ENCODE measurements around the gene TRABD.
"Not testable (repeated sequence)": the region's sequence is repeated elsewhere in the genome, so short reads cannot be mapped to it uniquely, and the experiment has no call there.

TRABD gene

DNA sequence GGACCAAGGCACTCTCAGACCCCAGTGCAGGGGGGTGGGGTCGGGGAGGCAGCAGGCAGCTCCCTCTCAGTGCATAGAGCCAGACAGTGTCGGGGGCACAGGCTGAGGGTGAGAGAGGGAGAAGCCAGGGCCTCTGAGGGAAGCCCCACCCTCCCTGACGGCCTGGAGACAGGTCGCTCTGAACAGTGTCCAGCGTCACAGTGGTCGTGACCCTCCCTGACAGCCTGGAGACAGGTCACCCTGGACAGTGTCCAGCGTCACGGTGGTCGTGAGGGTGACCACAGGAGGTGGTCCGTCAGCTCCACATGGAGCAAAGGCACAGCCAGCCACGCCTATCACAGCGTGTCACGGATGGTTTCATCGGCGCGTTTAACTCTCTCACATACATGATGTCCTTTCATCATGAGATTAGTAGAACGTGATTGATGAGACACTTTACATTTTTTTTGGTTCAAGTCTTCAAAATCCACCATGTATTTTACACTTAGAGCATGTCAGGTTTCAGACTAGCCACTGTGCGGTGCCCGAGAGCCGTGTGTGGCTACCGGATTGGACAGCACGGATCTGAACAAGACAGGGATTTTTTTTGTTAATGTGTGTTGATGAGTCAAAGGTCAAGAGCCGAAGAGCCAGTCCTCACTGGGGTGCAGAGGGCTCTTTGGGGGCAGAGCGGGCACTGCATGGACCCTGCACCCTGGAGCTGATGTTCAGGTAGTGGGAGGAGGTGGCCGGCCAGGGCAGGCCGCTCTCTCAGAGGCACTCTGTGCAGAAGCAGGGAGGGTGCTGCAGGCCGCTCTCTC, 39.1 kb upstream of the TRABD start:
- H3K36me3 ChIP-seq (ENCODE audit: control insufficient read depth in 1 of 2, insufficient read depth in 2 of 2, low read length in 2 of 2): no peaks in the 10 kb centered on the region

DNA sequence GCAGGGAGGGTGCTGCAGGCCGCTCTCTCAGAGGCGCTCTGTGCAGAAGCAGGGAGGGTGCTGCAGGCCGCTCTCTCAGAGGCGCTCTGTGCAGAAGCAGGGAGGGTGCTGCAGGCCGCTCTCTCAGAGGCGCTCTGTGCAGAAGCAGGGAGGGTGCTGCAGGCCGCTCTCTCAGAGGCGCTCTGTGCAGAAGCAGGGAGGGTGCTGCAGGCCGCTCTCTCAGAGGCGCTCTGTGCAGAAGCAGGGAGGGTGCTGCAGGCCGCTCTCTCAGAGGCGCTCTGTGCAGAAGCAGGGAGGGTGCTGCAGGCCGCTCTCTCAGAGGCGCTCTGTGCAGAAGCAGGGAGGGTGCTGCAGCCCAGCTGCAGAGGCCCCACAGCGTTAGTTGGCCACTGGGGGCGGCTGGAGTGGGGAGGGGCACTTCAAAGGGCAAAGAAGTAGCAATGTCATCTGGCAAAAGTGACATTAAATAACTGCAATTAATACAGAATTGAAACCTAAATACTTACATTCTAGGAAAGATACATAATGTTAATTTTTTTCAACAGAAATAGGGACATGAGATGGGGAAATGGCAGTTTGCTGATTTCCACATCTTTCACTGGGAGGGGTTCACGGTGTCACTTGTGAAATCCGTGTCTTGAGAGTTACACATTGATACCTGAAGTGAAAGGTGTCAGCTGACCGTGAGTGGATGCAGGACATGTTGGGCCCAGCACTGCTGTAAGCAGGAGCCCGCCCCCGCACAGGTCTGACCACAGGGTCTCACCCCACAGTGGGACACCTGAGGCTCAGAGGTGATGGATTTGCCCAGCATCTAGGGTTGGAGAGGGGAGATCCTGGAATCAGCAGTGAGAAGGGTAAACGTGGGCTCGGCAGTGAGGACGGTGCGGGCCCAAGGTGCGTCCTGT, 38.2 kb upstream of the TRABD start:
- not testable (repeated sequence) for H3K79me1 ChIP-seq (ENCODE audit: low read length); H3K14ac ChIP-seq (ENCODE audit: low read length); H2AK5ac ChIP-seq (ENCODE audit: low read length); H3K36me3 ChIP-seq (ENCODE audit: control insufficient read depth in 1 of 2, insufficient read depth in 2 of 2, low read length in 2 of 2); DNase-seq; H3K18ac ChIP-seq (ENCODE audit: low read length); H3K23ac ChIP-seq (ENCODE audit: low read length); H3K79me2 ChIP-seq (ENCODE audit: control insufficient read depth, insufficient read depth, low read length, poor library complexity); H4K12ac ChIP-seq (ENCODE audit: low read depth, low read length); H2BK120ac ChIP-seq (ENCODE audit: insufficient read depth, low read length, poor library complexity); H2BK5ac ChIP-seq (ENCODE audit: low read depth, low read length, poor library complexity); H3K9me3 ChIP-seq (ENCODE audit: insufficient read depth, low read depth, low read length); H4K91ac ChIP-seq (ENCODE audit: low read depth, low read length); H3K4me3 ChIP-seq (ENCODE audit: low read depth, low read length); H3K27ac ChIP-seq (ENCODE audit: low read depth, low read length); H2AFZ ChIP-seq (ENCODE audit: insufficient read depth, low read length, poor library complexity); H3K4me1 ChIP-seq (ENCODE audit: control insufficient read depth in 1 of 2, insufficient read depth in 2 of 2, low read length in 2 of 2); H3K27me3 ChIP-seq (ENCODE audit: insufficient read depth, low read length); H3K4ac ChIP-seq (ENCODE audit: low read depth, low read length); H3K9ac ChIP-seq (ENCODE audit: low read length); H3K4me2 ChIP-seq (ENCODE audit: low read length); H2BK12ac ChIP-seq (ENCODE audit: low read length); H4K8ac ChIP-seq (ENCODE audit: low read depth, low read length)
- no CpG with 5 or more reads among the region's 26 CpGs for WGBS (ENCODE audit: extremely low coverage, insufficient coverage, insufficient read length)

More for the DNA sequence above, 39.1 kb upstream of the TRABD start:
- H2AFZ ChIP-seq (ENCODE audit: insufficient read depth, low read length, poor library complexity): no peak overlapping the region
- H3K27ac ChIP-seq (ENCODE audit: low read depth, low read length): no peak overlapping the region
- no peaks in the 10 kb centered on the region for H3K79me2 ChIP-seq (ENCODE audit: control insufficient read depth, insufficient read depth, low read length, poor library complexity)
- H3K4me3 ChIP-seq (ENCODE audit: low read depth, low read length): no peak overlapping the region
- no peak overlapping the region for H3K4me2 ChIP-seq (ENCODE audit: low read length)
- H2BK12ac ChIP-seq (ENCODE audit: low read length): no peak overlapping the region
- no peak overlapping the region for H2AK5ac ChIP-seq (ENCODE audit: low read length)
- H4K91ac ChIP-seq (ENCODE audit: low read depth, low read length): no peak overlapping the region
- H3K4me1 ChIP-seq (ENCODE audit: control insufficient read depth in 1 of 2, insufficient read depth in 2 of 2, low read length in 2 of 2): peaks cover 3 to 5% of the 10 kb centered on the region in 2 experiments
- no peak overlapping the region for H2BK5ac ChIP-seq (ENCODE audit: low read depth, low read length, poor library complexity)
- no peak overlapping the region for H4K12ac ChIP-seq (ENCODE audit: low read depth, low read length)
- no peaks in the 10 kb centered on the region for H3K79me1 ChIP-seq (ENCODE audit: low read length)
- H3K9ac ChIP-seq (ENCODE audit: low read length): no peak overlapping the region
- H3K4ac ChIP-seq (ENCODE audit: low read depth, low read length): no peak overlapping the region
- no peak overlapping the region for H3K14ac ChIP-seq (ENCODE audit: low read length)
- H3K18ac ChIP-seq (ENCODE audit: low read length): no peak overlapping the region
- no peak overlapping the region for H3K23ac ChIP-seq (ENCODE audit: low read length)
- DNase-seq: peak; percentile 25 to 61
- H2BK120ac ChIP-seq (ENCODE audit: insufficient read depth, low read length, poor library complexity): no peak overlapping the region
- peaks cover 5% of the 10 kb centered on the region for H3K9me3 ChIP-seq (ENCODE audit: insufficient read depth, low read depth, low read length)
- WGBS (ENCODE audit: extremely low coverage, insufficient coverage, insufficient read length): no CpG with 5 or more reads among the region's 27 CpGs
- no peaks in the 10 kb centered on the region for H3K27me3 ChIP-seq (ENCODE audit: insufficient read depth, low read length)
- no peak overlapping the region for H4K8ac ChIP-seq (ENCODE audit: low read depth, low read length)

DNA sequence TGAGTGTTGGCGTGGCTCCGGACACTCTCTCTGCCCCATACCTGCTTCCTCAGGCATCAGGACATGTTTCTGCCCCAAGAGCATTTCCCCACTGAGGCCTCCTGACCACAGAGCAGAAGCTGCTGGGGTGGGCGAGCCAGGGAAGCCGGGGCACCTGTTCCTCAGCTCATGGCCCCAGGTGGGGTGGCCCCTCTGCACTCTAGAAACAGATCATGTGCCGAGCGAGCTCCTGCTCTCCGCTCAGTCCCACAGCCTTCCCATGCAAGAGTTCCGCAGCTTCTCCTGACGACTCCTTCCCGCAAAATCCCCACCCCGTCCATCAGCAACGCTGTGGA, 37.6 kb upstream of the TRABD start:
- WGBS (ENCODE audit: extremely low coverage, insufficient coverage, insufficient read length): no CpG with 5 or more reads among the region's 12 CpGs
- no peak overlapping the region for H2AFZ ChIP-seq (ENCODE audit: insufficient read depth, low read length, poor library complexity)
- H3K36me3 ChIP-seq (ENCODE audit: control insufficient read depth in 1 of 2, insufficient read depth in 2 of 2, low read length in 2 of 2): no peaks in the 10 kb centered on the region
- H3K79me2 ChIP-seq (ENCODE audit: control insufficient read depth, insufficient read depth, low read length, poor library complexity): no peaks in the 10 kb centered on the region
- no peak overlapping the region for H2BK120ac ChIP-seq (ENCODE audit: insufficient read depth, low read length, poor library complexity)
- H3K9ac ChIP-seq (ENCODE audit: low read length): no peak overlapping the region
- no peak overlapping the region for H4K8ac ChIP-seq (ENCODE audit: low read depth, low read length)
- H2AK5ac ChIP-seq (ENCODE audit: low read length): no peak overlapping the region
- H2BK5ac ChIP-seq (ENCODE audit: low read depth, low read length, poor library complexity): no peak overlapping the region
- no peak overlapping the region for H3K4ac ChIP-seq (ENCODE audit: low read depth, low read length)
- no peak overlapping the region for H3K27ac ChIP-seq (ENCODE audit: low read depth, low read length)
- peaks cover 5% of the 10 kb centered on the region for H3K9me3 ChIP-seq (ENCODE audit: insufficient read depth, low read depth, low read length)
- no peak overlapping the region for H2BK12ac ChIP-seq (ENCODE audit: low read length)
- no peaks in the 10 kb centered on the region for H3K27me3 ChIP-seq (ENCODE audit: insufficient read depth, low read length)
- H3K4me3 ChIP-seq (ENCODE audit: low read depth, low read length): no peak overlapping the region
- H4K12ac ChIP-seq (ENCODE audit: low read depth, low read length): no peak overlapping the region
- H3K4me1 ChIP-seq (ENCODE audit: control insufficient read depth in 1 of 2, insufficient read depth in 2 of 2, low read length in 2 of 2): peaks cover 3 to 5% of the 10 kb centered on the region in 2 experiments
- H3K23ac ChIP-seq (ENCODE audit: low read length): no peak overlapping the region
- DNase-seq: no peak
- H3K4me2 ChIP-seq (ENCODE audit: low read length): no peak overlapping the region
- H4K91ac ChIP-seq (ENCODE audit: low read depth, low read length): no peak overlapping the region
- H3K18ac ChIP-seq (ENCODE audit: low read length): no peak overlapping the region
- no peak overlapping the region for H3K14ac ChIP-seq (ENCODE audit: low read length)
- H3K79me1 ChIP-seq (ENCODE audit: low read length): no peaks in the 10 kb centered on the region

DNA sequence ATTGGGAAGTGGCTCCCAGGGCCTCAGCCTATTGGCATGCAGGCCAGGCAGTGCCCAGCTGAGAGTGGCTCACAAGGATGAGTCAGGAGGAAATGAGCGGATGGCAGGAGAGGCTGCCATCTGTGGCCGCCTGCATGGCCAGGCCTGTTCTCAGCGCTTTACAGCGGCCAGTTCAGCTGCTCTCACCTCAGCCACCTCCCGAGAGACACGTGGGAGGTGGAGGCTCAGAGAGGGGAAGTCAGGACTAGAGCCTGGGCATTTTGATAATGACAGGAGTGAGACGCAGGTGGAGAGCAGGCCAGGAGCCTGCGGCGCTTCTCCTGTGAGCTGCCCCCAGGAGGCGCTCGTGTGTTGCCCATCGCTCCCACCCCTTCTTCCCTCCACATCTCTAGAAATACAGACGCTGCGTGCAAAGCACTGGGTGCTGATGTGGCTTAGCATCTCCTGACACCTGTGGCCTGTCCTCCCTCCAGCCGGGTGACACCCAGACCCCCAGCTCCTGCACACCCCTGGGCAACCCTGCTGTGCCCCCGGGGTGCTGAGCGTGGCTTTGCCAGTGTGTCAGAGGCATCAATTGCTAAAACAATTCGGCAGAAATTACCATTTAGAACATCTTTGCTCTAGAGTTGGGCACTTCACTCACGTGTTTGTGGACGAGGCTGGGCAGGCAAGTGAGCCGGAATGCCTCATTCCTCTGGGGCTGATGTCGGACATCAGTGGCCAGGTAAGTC, 36.6 kb upstream of the TRABD start:
- Histone ChIP-seq H2AFZ (ENCODE audit: insufficient read depth, low read length, poor library complexity) (no peak overlapping the region), H3K4me2 (ENCODE audit: low read length) (no peak overlapping the region), H3K9me3 (ENCODE audit: insufficient read depth, low read depth, low read length) (no peaks in the 10 kb centered on the region), H3K36me3 (ENCODE audit: control insufficient read depth in 1 of 2, insufficient read depth in 2 of 2, low read length in 2 of 2) (no peaks in the 10 kb centered on the region), H3K9ac (ENCODE audit: low read length) (no peak overlapping the region), H3K27me3 (ENCODE audit: insufficient read depth, low read length) (no peaks in the 10 kb centered on the region), H4K91ac (ENCODE audit: low read depth, low read length) (no peak overlapping the region), H3K23ac (ENCODE audit: low read length) (no peak overlapping the region), H2AK5ac (ENCODE audit: low read length) (no peak overlapping the region), H3K18ac (ENCODE audit: low read length) (no peak overlapping the region), H3K79me2 (ENCODE audit: control insufficient read depth, insufficient read depth, low read length, poor library complexity) (no peaks in the 10 kb centered on the region), H3K79me1 (ENCODE audit: low read length) (no peaks in the 10 kb centered on the region), H3K4me1 (ENCODE audit: control insufficient read depth in 1 of 2, insufficient read depth in 2 of 2, low read length in 2 of 2) (peaks cover 3 to 5% of the 10 kb centered on the region in 2 experiments), H3K4me3 (ENCODE audit: low read depth, low read length) (no peak overlapping the region), H2BK5ac (ENCODE audit: low read depth, low read length, poor library complexity) (no peak overlapping the region), H3K27ac (ENCODE audit: low read depth, low read length) (no peak overlapping the region), H4K8ac (ENCODE audit: low read depth, low read length) (no peak overlapping the region), H3K4ac (ENCODE audit: low read depth, low read length) (no peak overlapping the region), H2BK120ac (ENCODE audit: insufficient read depth, low read length, poor library complexity) (no peak overlapping the region), H2BK12ac (ENCODE audit: low read length) (no peak overlapping the region), H3K14ac (ENCODE audit: low read length) (no peak overlapping the region), H4K12ac (ENCODE audit: low read depth, low read length) (no peak overlapping the region)
- WGBS (ENCODE audit: extremely low coverage, insufficient coverage, insufficient read length): no CpG with 5 or more reads among the region's 22 CpGs
- peak; percentile 28 to 62 for DNase-seq

All from trophoblast cell (in vitro differentiated cells and primary cell).